HG02678 (cell line): Measurements from ENCODE around the gene LRRC70.

Experiments
- ATAC-seq: cut with Tn5 transposase; IDR thresholded peaks from one replicate; pipeline ENCODE4 v1.9.1; 2021; ENCODE audit warnings: mild to moderate bottlenecking, moderate library complexity; ENCODE audit not compliant: unreplicated experiment

Gene LRRC70

DNA sequence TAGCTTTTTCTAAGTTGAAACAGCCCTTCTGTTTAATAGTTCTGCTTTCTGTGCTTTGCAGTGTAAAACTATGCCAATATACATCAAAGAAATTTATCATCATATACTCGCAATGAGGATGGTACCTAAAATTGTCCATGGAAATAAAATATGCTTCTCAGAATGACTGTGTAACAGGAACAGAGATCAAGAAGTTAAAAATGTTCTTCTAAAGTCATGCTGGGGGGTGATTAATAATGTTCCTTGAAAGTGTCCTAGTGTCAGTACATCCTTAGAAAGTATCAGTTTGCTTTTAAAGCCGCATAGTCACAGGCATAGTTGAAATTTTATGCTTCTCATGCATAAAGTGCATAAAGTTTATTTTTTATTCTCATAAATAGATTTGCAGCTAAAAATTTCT lies 4.0 kb upstream of the LRRC70 start:
- no peak for ATAC-seq

DNA sequence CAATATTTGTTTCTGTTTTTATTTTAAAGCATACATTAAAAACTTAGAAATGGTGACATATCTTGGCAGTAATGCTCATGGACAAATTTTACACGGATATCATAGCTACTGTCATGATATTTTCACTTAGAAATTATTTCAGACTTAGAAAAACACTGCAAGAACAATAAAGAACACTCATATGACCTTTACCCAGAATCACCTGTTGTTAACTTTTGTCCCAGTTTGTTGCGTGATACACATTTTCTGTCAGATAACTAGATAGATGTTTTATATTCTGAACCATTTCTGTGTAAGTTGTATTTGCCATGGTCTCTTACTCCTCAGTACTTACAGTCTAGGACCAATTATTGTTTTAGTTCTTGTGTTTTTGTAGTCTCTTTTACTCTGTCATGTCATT lies 3.6 kb upstream of the LRRC70 start:
- no peak for ATAC-seq

DNA sequence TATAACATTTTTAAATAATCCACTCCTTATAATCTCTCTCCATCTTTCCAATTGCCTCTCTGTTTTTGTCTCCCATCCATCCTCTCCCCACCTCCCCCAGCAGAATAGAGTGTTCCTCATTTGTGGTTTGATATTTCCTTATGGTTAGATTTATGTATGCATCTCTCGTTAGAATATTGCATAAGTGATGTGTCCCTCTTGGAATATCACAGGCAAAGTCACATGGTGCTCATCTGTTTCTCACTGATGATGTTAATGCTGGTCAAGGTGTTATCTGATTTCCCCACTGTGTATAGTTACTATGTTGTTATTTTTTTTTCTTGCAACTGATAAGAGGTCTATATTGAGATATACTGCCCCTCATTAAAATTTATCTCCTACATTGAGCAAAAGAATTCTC lies 3.1 kb upstream of the LRRC70 start:
- ATAC-seq, result no peak

DNA sequence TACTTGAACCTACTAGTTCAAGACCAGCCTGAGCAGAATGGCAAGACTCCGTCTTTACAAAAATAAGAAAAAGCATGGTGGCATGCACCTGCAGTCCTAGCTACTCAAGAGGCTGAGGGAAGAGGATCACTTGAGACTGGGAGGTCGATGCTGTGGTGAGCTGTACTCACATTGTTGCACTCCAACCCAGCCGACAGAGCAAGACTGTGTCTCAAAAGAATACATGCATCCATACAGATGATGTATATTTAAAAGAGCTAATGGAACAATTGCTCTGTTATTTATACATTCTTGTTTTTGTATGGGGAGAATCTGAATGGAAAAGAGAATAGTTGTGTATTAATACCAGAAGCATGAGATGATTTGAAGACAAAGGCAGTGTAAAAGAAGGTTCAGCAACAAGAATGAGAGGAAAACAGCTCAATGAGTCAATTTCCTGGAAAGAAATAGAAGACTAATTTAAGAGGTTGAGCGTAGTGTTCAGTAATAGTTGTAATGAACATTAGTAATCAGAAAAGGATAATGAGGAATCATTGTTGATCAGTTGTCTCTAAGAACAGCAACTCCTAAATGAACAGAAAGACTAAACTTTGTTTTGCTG lies 1.9 kb upstream of the LRRC70 start:
- ATAC-seq, result no peak

DNA sequence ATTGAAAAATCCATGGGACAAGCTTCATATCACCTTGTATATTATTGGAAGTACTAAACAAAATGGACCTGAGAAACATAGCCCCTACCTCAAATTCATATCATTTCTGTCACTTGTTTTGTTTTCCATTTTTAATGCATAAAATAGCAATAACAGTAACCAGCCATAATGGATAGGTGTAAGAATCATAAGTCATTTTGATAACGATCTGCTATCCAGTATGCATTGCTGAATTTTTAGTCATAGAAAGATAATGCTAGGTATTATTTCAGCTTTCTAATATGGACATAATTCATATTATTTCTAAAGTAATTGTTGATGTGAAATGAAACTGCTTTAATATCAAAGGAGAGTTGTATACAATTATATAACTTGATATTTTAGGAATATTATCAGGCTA lies 1.1 kb upstream of the LRRC70 start:
- no peak for ATAC-seq

DNA sequence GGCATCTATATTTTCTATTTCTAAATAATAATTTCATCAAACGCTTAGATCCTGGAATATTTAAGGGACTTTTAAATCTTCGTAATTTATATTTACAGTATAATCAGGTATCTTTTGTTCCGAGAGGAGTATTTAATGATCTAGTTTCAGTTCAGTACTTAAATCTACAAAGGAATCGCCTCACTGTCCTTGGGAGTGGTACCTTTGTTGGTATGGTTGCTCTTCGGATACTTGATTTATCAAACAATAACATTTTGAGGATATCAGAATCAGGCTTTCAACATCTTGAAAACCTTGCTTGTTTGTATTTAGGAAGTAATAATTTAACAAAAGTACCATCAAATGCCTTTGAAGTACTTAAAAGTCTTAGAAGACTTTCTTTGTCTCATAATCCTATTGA lies 1.1 kb downstream of the LRRC70 start:
- ATAC-seq, result no peak

DNA sequence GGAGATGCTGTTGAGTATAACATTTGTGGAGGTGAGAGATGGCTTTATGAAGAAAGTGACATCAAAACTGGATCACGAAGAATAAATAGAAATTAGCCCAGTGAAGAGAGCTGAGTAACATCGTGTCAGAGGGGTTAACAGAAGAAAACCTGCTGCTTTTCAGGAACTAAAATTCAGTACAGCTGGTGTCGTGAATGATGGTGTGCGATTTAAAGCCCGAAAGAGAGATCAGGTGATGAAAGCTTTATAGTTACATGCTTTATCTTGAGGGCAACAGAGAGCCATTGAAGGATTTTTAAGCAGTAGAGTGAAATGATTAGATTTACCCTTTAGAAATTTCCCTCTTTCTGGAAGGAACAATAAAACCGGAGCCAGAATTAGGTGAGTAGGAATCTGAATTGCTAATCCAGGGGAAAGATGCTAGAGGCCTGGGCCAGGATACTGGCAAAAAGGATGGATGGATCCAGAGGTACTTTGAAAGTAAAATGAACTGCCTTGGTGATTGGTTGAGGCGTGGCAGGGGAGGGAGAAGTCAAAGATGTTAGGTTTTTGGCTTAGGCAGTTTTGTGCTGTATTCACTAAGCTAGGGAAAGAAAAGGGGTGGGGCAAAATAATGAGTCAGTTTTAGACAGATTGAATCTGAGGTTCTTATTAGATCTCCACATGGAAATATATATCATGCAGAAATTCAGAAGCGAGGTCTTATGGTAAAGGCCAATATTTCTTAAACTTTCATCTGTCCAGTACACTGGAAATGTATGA lies 3.4 kb downstream of the LRRC70 start:
- ATAC-seq, result no peak

DNA sequence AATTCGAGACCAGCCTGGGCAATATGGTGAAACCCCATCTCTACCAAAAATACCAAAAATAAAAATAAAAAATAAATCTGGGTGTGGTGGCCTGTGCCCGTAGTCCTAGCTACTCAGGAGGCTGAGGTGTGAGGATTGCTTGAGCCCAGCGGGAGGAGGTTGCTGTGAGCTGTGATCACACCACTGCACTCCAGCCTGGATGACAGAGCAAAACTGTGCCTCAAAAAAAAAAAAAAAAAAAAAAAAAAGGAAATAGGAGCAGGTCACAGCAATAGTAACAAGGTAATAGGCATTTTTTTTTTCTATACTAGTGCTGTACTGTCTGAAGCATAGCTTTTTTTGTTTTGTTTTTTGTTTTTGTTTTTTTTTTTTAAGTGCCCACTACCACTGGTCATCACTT lies 5.8 kb downstream of the LRRC70 start:
- ATAC-seq, result no peak

DNA sequence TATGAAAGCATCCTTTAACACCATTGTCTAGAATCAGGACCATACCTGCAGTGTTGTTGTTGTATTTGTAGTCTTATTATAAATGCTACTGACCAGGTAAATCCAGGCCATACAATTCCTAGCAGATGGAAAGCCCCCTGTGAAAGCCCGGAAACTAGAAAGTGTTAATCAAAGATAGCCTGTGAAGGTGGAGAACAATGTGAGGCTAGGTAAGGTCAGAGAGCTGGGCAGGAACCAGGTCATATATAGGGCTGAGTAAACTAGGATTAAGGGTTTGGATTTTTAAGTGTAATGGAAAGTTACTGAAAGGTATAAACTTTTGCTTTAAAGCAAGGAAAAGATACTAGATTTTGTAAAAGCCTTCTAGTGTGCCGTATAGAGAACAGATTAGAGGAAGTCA lies 6.7 kb downstream of the LRRC70 start:
- no peak for ATAC-seq

DNA sequence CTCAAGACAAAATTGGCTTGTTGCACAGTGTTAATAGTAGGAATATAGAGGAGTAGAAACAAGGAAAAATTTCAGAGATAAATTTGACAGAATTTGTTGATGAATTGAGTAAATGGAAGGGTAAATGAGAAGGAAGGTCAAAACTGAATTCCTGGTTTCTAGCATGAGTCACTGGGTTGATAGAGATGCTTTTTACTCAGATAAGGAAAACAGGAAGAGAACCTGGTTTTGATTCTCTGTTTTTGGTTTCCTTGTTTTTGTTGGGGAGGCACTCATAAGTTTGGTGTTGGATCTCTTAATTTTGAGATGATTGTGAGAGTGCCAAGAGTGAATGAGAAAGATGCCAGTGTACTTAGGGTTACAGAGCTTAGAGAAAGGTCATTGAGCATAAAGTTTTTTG lies 7.1 kb downstream of the LRRC70 start:
- ATAC-seq, result no peak

DNA sequence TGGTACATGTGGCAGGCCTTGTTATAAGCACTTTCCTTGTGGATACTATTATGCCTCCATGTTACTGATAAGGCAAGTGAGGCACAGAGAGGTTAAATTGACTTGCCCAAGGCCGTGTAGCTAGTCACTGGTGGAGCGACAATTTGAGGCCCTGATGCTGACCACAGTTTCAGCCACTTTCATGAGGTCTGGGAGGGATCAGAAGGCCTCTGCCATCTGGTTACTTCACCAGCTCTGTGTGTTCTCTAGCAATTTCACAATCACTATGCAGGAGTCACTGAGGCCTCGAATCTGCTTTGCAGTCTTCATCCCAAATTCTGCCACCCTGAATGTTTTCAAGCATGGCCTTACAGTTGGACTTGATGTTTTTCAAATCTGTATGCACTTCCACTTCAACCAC lies 9.1 kb downstream of the LRRC70 start:
- ATAC-seq, result peak; percentile 71

DNA sequence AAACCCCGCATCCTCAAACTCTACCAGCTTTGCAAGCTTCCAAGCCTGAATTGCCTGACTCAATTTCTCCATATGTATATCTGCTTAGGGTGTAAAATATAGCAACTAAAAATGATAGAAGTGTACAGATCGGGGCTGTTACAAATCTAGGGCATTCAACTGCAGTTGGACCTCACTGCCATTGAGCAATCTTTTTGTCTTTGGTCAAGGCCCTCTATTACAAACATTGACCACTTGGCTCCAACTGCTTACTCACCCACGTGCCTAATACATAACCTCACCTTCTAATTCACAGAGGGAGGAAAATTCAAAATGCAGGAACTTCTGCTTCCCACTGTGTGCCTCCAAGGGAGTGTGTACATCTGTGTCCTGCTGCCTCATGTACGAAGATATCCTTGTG lies 10.0 kb downstream of the LRRC70 start:
- no peak for ATAC-seq

DNA sequence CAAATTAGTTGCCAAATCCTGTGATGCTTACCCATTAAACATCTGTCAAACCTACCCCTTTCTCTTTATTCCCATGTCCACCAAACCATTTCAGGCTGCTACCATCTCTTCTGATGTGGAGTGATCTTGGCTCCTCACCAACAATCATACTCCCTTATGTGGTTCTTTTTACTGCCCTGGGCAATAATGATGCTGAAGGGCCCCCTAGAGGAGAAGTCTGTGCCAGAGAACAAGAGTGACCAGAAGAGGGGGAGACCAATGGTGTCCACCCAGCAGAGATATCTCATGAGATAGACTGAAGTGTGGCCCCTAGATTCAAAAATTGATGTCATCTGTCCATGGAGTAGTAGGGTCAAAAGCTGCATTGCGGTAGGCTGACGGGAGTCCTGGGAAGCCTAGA lies 10.9 kb downstream of the LRRC70 start:
- no peak for ATAC-seq

DNA sequence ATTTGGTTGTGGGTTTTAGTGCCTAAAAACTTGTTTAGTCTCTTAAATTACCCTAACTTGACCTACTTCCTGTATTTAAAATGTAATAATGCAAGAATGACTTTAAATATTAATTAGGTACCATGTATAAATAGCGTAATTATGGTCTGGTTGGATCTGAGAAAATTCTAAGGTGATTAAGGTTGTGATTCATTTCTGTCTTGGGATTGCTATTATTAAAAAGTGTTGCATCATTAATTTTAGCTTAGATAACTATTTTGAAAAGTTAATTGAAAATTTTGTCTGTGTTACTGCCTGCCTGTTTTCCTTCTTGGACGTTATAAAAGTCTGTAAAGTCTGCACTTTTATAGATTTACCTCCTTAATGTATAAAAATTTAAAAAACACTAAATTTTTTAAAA lies 11.8 kb downstream of the LRRC70 start:
- ATAC-seq, result no peak

DNA sequence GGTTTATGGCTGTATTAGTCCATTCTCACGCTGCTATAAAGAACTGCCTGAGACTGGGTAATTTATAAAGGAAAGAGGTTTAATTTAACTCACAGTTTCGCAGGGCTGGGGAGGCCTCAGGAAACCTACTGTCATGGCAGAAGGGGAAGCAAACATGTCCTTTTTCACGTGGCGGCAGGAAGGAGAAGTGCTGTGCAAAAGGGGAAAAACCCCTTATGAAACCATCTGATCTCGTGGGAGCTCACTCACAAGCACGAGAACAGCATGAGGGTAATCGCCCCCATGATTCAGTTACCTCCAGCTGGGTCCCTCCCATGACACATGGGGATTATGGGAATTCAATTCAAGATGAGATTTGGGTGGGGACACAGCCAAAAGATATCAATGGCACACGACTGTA lies 13.9 kb downstream of the LRRC70 start:
- ATAC-seq, result no peak

DNA sequence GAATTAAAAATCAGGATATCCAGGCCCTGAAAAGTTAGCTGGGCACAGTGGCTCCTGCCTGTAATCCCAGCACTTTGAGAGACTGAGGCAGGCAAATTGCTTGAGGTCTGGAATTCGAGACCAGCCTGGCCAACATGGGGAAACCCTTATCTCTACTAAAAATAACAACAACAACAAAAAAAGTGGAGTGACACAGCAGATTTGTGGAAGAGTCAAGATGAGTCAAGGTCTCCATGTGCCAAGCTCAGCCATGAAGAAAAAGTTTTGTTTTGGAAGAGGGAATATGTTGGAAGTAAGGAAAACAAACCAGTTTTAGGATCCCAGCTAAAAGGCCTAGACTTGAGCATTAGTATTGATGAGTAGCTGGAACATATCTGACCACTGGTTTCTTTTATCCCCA lies 14.7 kb downstream of the LRRC70 start:
- no peak for ATAC-seq

DNA sequence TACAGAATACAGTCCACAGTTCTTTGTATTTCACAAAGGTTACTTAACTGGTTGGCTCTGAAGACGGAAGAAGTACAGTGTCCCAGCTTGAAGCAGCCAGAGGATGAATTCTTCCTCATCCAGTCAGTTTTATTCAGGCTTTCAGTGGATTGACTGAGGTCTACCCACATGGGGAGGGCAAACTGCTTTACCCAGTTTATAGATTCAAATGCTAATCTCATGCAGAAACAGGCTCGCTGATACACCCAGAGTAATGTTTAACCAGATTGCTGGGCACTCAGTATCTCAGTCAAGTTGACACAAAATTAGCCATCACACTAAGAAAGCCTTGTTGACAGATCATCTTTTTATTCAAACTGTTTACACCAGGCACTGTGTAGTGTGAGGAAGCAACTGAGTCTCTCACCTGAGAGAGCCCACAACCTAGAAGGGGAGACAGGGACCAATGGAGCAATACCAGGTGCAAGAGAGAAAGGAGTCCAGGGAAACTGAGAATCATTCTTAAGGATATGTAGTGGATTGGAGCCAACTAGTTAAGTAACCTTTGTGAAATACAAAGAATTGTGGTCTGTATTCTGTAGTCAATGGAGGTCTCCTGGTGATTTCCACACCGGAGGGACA lies 15.9 kb downstream of the LRRC70 start:
- no peak for ATAC-seq

DNA sequence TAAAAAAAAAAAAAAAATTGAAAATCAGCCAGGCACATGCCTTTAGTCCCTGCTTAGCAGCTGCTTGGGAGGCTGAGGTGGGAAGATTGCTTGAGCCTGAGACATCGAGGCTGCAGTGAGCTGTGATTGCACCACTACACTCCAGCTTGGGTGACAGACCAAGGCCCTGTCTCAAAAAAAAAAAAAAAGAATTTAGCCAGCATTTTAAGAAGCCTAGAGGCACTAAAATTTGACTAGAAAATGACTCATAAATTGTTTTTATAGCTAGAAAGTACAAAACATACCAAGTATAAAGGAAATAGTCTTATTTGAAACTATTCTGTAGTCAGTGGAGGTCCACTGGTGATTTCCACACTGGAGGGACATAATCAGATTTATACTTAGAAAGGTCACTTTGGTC lies 17.5 kb downstream of the LRRC70 start:
- ATAC-seq, result no peak

DNA sequence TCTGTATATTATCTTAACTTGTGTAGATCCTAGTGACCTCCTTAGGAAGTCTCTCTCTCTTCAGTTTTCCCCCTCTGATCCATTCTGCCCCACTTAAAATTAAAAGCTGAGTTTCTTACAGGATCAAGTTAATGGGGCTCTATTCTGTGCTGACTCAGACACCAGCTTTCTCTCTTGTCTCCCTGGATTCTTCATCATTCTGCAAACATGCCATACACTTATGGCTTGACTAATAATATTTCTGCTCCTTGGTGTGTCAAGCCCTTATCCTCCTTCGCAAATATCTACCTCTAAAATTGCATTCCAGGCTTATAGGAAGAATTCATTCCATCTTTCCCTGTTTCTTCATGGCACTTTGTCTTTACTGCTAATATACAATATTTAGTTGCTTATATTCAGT lies 18.1 kb downstream of the LRRC70 start:
- ATAC-seq, result no peak

DNA sequence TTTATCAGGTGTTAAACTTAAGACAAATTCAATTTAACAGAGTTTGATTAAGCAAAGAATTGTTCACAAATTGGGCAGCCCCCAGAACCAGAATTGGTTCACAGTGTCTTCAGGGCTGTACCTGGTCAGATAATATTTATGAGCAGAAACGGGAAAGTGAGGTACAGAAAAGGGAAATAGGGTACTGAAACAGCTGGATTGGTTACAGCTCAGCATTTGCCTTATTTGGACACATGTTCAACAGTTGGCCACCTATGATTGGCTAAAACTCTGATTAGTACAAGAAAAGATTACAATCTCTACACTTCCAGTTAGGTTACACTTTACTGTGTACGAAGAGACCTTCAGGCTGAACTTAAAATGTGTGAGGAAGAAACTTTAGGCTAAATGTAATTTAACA lies 18.7 kb downstream of the LRRC70 start:
- no peak for ATAC-seq

DNA sequence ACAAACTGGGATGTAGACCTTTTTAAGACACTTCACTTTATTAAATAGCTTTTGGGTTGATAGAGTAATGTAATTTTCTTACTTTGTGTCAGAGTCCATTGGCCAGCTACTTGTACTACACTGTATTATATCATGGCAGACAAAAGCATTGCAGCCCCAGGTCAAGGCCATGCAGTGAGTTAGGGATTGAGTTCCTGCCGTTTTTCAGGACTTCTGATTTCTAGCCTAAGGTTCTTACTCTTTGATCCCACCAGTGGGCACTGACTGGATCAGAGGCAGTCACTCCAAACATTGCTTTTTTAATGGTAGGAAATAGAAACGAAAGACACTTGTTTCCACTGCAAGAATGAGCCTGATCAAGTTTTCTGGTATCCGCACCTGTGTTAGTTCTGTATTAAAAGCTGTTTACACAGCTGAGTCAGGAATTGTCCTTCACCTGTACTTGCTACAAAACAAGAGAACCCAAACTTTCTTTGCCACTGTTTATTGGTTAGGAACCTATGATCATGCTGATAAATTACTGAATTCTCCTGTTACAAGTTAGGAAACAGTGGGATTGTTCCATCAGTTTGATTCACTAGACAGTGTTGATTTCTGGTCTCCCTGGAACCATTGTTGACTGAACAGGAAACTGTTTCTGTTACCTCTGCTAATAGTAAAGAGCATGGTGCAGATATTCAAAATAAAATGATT lies 22.1 kb downstream of the LRRC70 start:
- ATAC-seq, result no peak

DNA sequence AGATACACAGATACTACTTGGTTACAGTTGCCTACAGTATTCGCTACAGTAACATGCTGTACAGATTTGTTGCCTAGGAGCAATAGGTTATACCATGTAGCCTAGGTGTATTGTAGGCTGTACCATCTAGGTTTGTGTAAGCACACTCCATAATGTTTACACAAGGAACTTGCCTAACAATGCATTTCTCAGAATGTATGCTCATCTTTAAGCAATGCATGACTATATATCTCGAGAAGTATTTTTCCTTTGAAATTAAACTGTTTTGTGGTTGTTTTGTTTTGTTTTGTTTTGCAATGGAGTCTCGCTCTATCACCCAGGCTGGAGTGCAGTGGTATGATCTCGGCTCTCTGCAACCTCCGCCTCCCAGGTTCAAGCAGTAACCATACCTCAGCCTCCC lies 25.3 kb downstream of the LRRC70 start:
- ATAC-seq, result no peak
